HG02943 (cell line): Measurements from ENCODE around the gene FAM50B.

Source experiments
- ATAC-seq: cut with Tn5 transposase; IDR thresholded peaks from one replicate; pipeline ENCODE4 v1.9.1; 2021; ENCODE audit warnings: mild to moderate bottlenecking, low read depth, moderate library complexity; ENCODE audit not compliant: unreplicated experiment

The FAM50B gene, protein sequence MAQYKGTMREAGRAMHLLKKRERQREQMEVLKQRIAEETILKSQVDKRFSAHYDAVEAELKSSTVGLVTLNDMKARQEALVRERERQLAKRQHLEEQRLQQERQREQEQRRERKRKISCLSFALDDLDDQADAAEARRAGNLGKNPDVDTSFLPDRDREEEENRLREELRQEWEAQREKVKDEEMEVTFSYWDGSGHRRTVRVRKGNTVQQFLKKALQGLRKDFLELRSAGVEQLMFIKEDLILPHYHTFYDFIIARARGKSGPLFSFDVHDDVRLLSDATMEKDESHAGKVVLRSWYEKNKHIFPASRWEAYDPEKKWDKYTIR

DNA sequence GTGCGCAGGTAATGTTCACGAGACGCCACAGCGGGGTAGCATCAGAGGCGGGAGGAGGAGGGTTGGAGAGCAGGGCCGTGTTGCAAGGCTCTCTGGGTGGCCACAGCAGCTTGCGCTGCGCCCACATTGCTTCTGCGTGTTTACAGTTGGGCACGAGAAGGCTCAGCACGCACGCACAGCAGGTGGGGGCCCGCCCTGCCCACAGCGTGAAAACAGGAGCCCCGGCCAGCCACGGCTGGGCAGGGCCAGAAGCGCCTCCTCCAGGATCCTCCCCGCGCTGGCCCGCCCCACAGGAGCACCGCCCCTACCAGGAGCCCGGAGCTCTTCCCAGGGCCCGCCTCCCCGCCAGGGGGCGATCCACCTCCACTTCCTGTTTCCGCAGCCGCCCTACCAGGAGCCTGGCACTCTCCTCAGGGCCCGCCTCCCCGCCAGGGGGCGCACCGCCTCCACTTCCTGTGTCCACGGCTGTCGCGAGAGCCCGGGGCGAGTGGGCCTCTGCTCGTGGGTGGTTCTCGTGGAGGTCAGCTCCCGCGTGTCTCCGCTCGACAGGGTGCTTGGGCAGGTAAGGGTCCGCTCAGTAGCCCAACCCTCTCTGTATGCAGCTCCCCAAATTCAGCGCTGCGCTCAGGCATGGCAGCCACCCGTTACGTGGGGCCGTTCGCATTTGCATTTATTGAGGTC lies at the start of gene FAM50B:
FAM50B (plus strand) TSS at position 449 of the 681 bp plus-strand sequence. CDS start 439 bp downstream, outside the sequence.
- peak; percentile 92 for ATAC-seq

DNA sequence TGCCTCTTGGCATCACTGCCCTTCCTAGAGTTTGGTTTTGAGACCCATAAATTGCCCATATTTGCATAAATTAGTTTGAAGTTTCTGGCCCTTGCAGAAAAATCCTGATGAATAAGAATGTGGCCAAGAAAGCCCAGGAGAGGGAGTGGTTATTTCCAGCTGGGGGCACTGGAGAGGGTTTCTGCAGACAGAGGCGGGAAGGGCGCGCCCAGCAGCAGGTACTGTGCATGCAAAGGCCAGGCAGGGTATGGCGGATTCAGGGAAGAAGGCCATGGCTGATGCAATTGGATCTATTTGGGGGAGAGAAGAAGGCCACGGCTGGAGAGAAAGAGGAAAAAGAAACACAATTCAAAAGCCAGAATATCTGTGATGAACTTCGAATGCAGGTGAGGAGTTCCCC lies 49.5 kb upstream of the FAM50B start:
- ATAC-seq: no peak

DNA sequence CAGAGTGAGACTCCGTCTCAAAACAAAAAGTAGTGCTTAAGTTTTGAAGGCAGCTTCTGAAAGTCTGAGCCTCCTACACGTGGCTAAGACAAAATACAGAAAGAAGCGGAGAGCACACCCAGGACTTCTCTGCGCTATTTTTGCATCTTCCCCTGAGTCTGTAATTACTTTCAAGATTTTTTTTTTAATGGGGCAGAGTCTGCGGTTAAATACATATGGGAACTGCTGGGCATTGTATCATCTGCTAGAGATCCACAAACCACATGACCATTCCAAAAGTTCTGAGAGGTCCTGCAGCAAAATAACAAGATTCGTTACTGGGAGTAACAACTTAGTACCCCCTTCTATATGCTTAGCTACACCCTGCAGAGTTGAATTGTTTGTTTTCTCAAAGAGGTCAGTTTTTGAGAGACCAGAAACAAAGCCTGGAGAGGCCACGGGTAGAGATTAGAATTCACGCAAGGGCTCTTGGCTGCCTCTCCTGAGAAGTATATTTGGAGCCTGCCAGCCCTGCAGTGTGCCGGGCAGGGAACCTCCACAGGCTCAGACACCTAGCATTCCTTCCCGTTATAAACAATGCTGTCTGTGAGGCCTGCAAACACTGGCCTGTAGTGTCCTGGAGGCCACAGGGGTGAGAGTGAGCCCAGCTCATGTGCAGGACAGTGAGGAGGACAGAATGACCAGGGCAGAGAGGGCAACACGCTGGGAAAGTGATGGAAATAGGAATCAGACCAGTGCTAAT lies 48.2 kb upstream of the FAM50B start:
- ATAC-seq: no peak

DNA sequence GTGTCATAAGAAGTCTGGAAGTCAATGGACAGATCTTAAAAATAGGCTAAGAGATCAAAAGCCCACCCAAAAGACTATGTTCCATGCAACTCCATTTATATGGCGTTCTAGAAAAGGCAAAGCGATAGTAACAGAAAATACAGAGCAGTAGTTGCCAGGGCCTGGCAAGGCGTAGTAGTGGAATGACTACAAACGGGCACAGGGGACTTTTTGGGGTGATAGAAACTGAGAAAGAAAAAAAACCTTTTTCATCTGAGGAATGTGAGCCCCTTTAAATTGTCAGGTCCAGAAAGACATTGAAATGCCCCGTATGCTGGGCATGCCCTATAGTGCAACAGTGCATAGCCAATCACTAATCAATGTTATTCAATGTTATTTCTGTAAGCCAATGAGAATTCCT lies 47.2 kb upstream of the FAM50B start:
- peak; percentile 53 for ATAC-seq

DNA sequence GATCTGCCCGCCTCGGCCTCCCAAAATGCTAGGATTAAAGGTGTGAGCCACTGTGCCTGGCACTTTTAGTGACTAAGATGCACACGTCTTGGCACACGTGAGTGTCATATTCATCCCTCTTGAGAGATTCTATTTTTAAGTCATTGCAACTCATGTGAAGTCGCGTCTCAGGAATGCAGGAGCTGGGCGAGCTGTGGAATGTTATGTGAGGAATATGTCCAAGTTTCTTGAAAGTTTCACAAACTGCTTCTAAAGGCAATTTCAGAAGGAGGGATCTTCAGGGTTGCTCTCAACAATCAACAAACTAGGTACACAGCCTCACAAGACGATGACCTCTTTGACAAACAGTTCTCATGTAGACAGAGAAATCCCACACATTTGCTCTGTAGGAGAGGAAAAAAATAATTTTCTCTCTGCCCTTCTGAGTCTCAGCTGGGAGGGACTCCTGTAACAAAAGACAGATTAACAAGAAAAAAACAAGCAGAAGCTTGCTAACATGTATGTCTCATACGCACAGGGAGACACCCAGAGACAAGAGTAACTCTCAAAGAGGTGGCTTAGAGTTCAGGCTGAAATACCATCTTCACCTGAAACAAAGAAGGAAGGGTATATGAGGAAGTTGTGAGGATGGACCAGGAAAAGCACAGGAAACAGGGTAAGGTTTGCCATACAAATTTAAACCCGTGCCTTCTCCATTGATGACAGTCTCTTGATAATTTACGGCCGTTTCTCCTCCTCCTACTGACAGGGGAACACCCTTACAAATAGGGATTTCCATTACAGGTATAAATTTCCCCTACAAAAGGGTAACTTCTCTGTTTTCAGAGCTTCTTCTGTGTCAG lies 45.3 kb upstream of the FAM50B start:
- ATAC-seq: no peak

DNA sequence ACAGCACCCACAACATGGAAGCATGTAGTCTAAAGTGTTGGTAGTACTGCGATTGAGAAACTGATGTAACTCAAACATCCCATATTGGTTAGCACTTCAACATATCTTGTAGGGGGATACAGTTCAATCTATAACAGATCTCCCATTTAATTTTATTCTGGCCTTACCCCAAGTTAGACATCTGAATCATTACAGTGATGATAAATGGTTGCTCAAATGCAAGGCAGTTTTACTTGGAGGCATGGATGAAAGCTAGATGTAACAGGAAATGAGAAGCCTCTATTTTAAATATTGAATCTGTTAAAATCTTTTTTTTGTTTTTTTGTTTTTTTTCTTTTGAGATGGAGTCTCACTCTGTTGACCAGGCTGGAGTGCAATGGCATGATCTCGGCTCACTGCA lies 44.2 kb upstream of the FAM50B start:
- ATAC-seq: no peak

DNA sequence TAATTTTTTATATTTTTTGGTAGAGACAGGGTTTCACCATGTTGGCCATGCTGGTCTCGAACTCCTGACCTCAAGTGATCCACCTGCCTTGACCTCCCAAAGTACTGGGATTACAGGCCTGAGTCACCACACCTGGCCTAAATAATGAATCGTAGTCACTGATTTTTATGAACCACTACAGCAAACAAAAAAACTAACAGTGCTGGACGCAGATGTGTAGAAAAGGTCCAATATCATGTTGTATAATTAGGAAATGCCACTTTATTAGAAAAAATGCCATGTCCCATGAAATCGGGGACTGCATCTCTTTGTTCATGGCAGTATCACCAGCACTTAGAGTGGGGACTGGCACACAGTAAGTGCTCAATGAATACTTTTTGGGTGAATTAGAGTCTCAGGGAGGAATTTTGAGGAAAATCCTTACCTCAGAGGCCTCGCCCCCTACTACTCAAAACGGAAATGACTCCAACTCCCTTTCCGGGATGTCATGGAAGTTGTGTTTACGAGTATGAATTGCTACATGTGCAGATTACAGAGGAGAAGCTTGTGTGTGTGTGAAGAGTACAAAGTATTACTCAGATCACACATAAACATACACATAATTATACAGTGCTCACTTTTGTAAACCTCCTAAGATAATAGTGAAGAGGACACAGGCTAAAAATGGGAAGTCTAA lies 43.6 kb upstream of the FAM50B start:
- ATAC-seq: no peak

DNA sequence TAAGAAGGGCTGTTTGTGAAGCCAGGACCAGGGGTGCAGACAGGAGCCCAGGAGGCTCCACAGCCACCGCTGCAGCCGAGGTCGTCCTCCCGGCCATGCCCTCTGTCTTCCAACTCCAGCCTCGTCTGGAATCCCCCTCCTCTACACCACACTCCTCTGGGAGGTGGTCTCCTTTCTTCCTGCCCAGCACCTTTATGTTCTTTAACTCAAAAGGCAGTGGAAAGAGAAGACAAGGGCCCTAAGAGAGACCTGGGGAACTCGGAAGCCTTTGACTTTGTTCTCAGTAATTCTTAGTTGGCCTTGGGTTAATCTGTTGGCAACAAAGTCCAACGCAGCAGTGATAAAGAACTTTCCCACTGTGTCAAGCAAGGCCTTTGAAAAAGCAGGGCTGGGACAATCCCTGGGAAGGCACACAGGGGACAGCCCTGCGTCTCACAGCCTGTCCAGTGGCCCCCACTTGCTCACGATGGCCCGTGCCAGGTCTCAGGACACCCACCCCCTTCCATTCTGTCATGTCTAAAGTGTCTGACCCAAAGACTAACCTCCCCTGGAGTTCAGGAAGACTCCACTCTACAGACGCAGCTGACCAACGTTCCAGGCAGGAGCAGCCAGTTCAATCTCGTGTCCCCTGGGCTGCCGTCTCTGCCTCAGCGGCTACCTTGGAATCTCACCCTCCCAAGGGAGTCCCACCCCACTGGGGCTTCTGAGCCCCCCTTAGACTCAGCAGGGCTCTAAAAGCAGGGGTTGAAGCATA lies 42.8 kb upstream of the FAM50B start:
- ATAC-seq: no peak

DNA sequence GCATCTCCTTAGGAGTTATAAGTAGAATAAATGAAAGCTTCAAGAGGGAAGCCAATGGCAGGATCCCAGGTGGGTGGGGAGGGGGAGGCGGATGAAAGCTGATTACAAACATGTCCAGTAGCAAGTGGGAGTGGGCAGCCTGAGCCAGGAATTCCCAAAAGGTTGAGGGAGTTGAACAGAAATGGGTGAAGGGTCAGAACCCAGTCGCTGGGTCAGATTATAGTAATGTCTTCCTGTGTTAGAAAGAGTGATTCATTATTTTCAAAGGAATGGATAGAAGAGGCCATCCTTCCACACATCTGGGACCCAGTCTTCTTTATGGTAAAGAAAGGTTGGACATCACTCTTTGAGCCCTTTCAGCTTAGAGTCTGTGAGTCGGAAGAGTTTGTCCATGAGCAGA lies 41.0 kb upstream of the FAM50B start:
- ATAC-seq: no peak

DNA sequence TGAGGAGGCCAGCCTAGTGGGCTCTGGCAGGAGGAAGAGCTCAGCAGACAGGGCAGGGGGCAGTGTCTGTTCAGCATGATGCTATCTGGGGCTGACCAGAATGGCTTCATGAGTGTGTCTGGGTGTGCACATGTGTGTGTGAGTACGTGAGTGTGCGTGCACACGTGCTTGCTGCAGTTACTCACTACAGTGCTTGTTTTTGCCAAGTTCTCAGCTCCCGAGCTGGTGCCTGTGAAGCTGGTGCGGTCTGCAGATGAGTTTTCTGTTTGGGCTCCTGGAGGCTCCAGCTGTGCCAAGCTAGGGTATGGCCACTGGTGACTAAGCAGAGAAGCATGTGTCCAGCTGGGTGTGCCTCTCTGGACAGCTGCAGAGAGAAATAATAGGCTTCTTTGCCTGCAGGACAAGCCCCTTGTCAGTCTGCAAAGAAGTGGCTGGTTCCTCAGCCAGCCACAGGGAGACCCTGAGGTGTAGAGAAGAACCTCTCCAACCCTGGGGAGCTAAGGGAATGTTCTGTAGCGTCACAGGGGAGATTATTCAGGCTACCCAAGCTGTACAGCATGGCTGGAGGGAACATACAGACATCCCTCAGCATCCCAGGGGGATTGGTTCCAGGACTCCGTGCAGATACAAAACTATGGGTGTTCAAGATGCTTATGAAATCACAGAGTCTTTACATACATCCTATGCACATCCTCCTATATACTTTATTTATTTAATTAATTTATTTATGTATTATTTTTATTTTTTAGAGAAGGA lies 40.2 kb upstream of the FAM50B start:
- ATAC-seq: no peak

DNA sequence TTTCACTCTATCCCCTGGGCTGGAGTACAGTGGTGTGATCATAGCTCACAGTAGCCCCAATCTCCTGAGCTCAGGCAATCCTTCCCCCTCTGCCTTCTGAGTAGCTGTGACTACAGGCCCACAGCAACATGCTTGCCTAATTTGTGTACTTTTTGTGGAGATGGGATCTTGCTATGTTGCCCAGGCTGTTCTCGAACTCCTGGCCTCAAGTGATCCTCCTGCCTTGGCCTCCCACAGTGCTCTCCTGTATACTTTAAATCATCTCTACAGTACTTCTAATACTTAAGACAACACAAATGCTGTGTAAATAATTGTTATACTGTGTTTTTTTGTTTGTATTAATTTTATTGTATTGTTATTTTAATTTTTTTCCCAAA lies 39.7 kb upstream of the FAM50B start:
- no peak for ATAC-seq

DNA sequence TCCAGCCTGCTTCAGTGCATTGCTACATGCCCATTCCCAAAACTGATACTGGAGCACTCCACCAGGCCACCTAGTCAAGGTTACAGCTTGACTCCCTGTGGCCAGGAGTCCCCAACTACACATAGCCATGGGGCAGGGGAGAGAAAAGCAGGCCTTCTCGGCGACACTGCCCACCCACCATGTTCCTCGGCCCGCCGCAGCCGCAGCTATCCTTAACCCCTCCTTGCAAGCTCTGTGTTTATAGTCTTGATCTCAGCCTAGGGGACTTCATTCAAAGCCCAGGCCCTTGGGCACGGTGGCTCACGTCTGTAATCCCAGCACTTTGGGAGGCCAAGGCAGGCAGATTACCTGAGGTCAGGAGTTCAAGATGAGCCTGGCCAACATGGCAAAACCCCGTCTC lies 39.2 kb upstream of the FAM50B start:
- ATAC-seq: no peak

DNA sequence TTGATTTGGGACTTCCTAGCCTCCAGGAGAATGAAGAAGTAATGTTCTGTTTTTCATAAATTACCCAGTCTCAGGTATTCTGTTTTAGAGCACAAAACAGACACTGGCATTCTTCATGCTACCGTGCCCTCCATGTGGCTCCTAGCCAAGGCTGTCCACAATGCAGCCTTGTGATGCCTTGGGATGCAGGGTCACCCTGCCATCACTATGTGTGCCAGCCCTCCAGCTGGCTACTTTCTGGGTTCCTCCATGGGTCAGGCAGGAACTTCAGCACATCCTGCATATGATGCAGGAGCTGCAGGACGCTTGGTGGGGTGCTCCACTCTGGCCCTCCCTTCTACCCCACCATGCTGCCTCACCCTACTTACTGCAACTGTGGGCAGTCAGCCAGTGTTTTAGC lies 38.0 kb upstream of the FAM50B start:
- no peak for ATAC-seq

DNA sequence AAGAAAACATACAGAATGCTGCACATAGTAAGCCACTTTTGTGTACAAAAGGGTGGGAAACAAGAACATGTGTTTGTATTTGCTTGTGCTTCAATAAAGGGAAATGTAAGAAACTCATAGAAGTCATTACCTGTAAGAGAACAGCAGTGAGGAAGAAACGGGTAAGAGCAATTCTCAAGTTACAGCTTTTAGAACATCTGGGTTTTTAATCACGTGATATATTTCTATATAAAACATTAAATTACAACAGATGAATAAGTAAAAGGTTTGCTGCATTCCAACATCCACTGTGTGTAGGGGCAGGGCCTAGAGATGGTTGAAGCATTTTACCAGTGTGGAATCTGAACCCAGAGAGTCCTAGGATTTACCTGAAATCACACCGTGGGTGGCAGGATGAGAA lies 36.6 kb upstream of the FAM50B start:
- ATAC-seq: no peak

DNA sequence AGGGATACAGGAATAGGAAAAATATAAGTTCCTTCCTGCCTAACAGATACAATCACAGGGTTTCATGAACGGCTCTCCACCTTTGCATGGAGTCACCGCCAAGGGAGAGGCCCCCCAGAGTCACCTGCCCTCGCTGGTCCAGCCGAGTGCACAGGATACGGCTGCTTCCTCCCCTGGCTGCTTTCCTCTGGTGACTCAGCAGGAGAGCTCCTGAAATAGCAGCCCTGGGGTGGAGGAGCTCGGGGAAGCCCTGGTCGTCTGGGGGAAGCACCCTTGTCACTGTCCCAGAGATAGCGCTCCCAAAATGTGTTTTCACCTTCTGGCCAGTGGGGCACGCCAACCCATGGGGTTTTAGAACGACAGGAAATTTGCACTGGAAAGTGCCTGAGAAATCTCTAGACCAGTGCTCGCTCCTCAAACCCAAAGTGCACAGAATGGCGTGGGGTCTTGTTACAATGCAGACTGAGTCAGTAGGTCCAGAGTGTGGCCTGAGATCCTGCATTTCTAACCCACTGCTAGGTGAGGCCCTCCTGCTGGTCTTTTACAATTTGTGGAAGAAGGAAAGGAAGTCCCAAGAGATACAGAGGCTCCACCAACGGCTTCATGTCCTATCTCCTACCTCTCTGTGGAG lies 35.9 kb upstream of the FAM50B start:
- ATAC-seq: no peak

DNA sequence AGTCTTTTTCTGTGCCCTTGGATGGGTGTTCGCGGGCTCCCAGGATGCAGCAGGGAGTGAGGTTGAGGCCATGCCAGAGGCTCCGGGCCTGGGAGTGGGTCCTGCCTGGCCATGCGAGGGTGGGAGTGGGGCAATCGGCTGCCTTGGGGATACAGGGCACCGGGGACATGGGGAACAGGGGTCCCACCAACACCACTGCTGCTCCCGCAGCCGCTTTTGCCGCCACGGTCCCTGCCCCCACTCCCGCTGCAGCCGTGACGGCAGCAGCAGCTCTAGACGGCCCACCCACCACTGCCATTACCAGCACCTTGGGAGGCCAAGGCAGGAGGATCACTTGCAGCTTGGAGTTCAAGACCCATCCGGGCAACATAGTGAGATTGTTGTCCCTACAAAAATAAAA lies 35.3 kb upstream of the FAM50B start:
- no peak for ATAC-seq

DNA sequence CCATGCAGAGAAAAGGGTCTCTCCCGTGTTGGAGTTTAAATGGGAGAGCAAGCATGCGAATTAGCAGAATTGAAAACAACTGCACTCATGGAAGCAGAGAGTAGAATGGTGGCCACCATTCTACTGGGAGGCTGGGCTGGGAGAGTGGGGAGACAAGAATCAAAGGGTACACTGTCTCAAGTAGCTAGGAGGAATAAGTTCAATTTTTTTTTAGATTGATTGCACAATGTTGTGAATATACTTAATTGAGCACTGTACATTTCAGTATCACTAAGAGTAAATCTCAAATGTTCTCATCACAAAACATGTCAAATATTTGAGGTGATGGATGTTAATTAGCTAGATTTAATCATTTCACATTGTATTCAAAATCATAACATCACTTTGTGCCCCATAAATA lies 34.6 kb upstream of the FAM50B start:
- no peak for ATAC-seq

DNA sequence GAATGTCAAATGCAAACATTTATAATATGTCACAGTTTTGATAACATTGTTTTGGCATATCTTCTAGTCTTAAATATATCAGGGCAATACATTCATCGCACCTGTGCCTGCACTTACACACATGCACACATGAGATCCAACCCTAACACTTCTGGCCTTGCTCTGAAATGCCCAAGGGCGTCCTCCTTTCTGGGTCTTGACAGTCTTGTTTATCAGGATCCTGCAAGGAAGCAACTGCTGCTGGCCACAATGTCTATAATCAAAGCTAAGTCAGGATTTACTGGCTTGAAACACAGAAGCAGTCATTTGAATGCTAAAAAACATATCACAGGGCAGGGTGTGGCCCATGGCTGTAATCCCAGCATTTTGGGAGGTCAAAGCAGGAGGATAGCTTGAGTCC lies 32.9 kb upstream of the FAM50B start:
- ATAC-seq: no peak
